CD4-positive, alpha-beta T cell treated with Interleukin-6 for 4 hours (primary cell): ENCODE measurements around the gene STRIP1.

ENCODE experiments used
- DNase-seq: peaks from one replicate; pipeline ENCODE4 v3.0.0-alpha.2; 2020; ENCODE audit warnings: mixed read lengths

The STRIP1 gene

GRCh38 chr1:110098222-110099026 is 64.0 kb downstream of the STRIP1 start:
- no peak for DNase-seq

GRCh38 chr1:110100335-110100734 is 65.9 kb downstream of the STRIP1 start:
- no peak for DNase-seq

GRCh38 chr1:110102081-110102480 is 67.7 kb downstream of the STRIP1 start:
- no peak for DNase-seq
